ENCODE results near the gene C2orf15.
"Not testable (repeated sequence)": the region's sequence is repeated elsewhere in the genome, so short reads cannot be mapped to it uniquely, and the experiment has no call there.

Gene C2orf15

GRCh38 chr2:99187011-99187410 is 45.5 kb downstream of the C2orf15 start:
- no peak overlapping the region for H3K9ac ChIP-seq (ENCODE audit: insufficient read length, low read depth)
- H3K36me3 ChIP-seq (ENCODE audit: insufficient read depth, insufficient read length, low read length) = peaks cover 57% of the 10 kb centered on the region
- H3K9me3 ChIP-seq (ENCODE audit: insufficient read depth, low read length) = no peaks in the 10 kb centered on the region
- no peak for DNase-seq (ENCODE audit: low read depth, low spot score)
- no peak overlapping the region for H3K4me3 ChIP-seq (ENCODE audit: insufficient read length, low read depth)
- TF ChIP-seq SUZ12 (IDR thresholded peaks at IDR 0.05; ENCODE audit: extremely low read depth, insufficient read depth, insufficient read length) (no peak), YY1 (IDR thresholded peaks at IDR 0.05; ENCODE audit: insufficient read depth, insufficient read length) (no peak), ZNF274 (IDR thresholded peaks at IDR 0.05; ENCODE audit: low read depth, low read length) (no peak)
- no peaks in the 10 kb centered on the region for H3K4me1 ChIP-seq (ENCODE audit: insufficient read depth, insufficient read length)
- H3K27me3 ChIP-seq (ENCODE audit: insufficient read depth, insufficient read length) = no peaks in the 10 kb centered on the region

DNA sequence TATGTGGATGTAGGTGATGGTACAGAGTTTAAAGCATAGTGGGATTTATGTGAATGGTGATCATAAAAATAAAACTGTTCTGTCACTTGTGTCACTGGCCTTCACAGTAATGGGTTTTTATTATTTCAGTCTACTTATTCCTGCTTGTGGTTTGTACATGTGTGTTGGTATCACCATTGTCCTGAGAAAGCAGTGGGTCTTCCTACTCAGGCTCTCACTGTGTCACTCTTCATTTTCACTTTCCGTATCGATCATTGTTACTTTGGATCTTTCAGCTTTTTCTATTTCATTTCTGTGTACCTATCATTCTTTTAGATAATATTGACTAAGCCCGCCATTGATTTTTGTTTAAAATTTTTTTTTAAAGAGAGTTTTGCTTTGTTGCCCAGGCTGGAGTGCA is 46.9 kb downstream of the C2orf15 start:
- DNase-seq (ENCODE audit: low read depth, low spot score) = no peak

DNA sequence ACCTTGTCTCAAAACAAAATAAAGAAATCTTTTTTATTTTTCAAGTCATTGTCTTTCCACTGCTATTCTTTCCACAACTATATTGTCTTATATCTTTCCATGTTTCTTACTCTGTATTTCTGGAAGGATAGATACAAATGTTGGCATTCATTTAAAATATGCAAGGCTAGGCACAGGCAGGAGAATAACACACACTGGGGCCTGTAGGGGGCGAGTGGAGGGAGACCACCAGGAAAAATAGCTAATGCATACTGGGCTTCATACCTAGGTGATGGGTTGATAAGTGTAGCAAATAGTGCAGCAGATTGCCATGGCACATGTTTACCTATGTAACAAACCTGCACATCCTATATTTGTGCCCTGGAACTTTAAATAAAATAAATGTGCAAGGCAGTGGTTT is 49.0 kb downstream of the C2orf15 start:
- Histone ChIP-seq H3K9me3 (ENCODE audit: insufficient read depth, low read length) (no peaks in the 10 kb centered on the region), H3K4me1 (ENCODE audit: insufficient read depth, insufficient read length) (no peaks in the 10 kb centered on the region), H3K36me3 (ENCODE audit: insufficient read depth, insufficient read length, low read length) (peaks cover 69% of the 10 kb centered on the region), H3K9ac (ENCODE audit: insufficient read length, low read depth) (no peak overlapping the region), H3K4me3 (ENCODE audit: insufficient read length, low read depth) (no peak overlapping the region), H3K27me3 (ENCODE audit: insufficient read depth, insufficient read length) (no peaks in the 10 kb centered on the region)
- TF ChIP-seq ZNF274 (IDR thresholded peaks at IDR 0.05; ENCODE audit: low read depth, low read length) (no peak), SUZ12 (IDR thresholded peaks at IDR 0.05; ENCODE audit: extremely low read depth, insufficient read depth, insufficient read length) (no peak), YY1 (IDR thresholded peaks at IDR 0.05; ENCODE audit: insufficient read depth, insufficient read length) (no peak)
- no peak for DNase-seq (ENCODE audit: low read depth, low spot score)

More for the DNA sequence above, 46.9 kb downstream of the C2orf15 start:
- Histone ChIP-seq H3K4me1 (ENCODE audit: insufficient read depth, insufficient read length) (no peaks in the 10 kb centered on the region), H3K9ac (ENCODE audit: insufficient read length, low read depth) (no peak overlapping the region), H3K4me3 (ENCODE audit: insufficient read length, low read depth) (no peak overlapping the region), H3K27me3 (ENCODE audit: insufficient read depth, insufficient read length) (no peaks in the 10 kb centered on the region), H3K9me3 (ENCODE audit: insufficient read depth, low read length) (no peaks in the 10 kb centered on the region), H3K36me3 (ENCODE audit: insufficient read depth, insufficient read length, low read length) (peaks cover 59% of the 10 kb centered on the region)
- TF ChIP-seq SUZ12 (IDR thresholded peaks at IDR 0.05; ENCODE audit: extremely low read depth, insufficient read depth, insufficient read length) = no peak
- no peak for TF ChIP-seq ZNF274 (IDR thresholded peaks at IDR 0.05; ENCODE audit: low read depth, low read length)
- no peak for TF ChIP-seq YY1 (IDR thresholded peaks at IDR 0.05; ENCODE audit: insufficient read depth, insufficient read length)

- not testable (repeated sequence) for H3K9ac ChIP-seq (ENCODE audit: insufficient read length, low read depth); H3K27me3 ChIP-seq (ENCODE audit: insufficient read depth, insufficient read length); H3K9me3 ChIP-seq (ENCODE audit: insufficient read depth, low read length); H3K4me1 ChIP-seq (ENCODE audit: insufficient read depth, insufficient read length); DNase-seq (ENCODE audit: low read depth, low spot score); H3K4me3 ChIP-seq (ENCODE audit: insufficient read length, low read depth)
- peaks cover 74% of the 10 kb centered on the region for H3K36me3 ChIP-seq (ENCODE audit: insufficient read depth, insufficient read length, low read length)
These were observed 50.9 kb downstream of the C2orf15 start for GRCh38 chr2:99192364-99192763.

- Histone ChIP-seq H3K36me3 (ENCODE audit: insufficient read depth, insufficient read length, low read length) (peaks cover 72% of the 10 kb centered on the region), H3K9ac (ENCODE audit: insufficient read length, low read depth) (no peak overlapping the region), H3K27me3 (ENCODE audit: insufficient read depth, insufficient read length) (no peaks in the 10 kb centered on the region), H3K4me3 (ENCODE audit: insufficient read length, low read depth) (no peak overlapping the region), H3K4me1 (ENCODE audit: insufficient read depth, insufficient read length) (no peaks in the 10 kb centered on the region), H3K9me3 (ENCODE audit: insufficient read depth, low read length) (peaks cover 3% of the 10 kb centered on the region; the same call in 1 of the 2 replicates)
- no peak for TF ChIP-seq YY1 (IDR thresholded peaks at IDR 0.05; ENCODE audit: insufficient read depth, insufficient read length)
- no peak for TF ChIP-seq SUZ12 (IDR thresholded peaks at IDR 0.05; ENCODE audit: extremely low read depth, insufficient read depth, insufficient read length)
- TF ChIP-seq ZNF274 (IDR thresholded peaks at IDR 0.05; ENCODE audit: low read depth, low read length) = no peak
- no peak for DNase-seq (ENCODE audit: low read depth, low spot score)
These were observed 56.8 kb downstream of the C2orf15 start for GRCh38 chr2:99198103-99198841.

GRCh38 chr2:99200076-99200800 is 58.7 kb downstream of the C2orf15 start:
- TF ChIP-seq ZNF274 (IDR thresholded peaks at IDR 0.05; ENCODE audit: low read depth, low read length) (no peak), YY1 (IDR thresholded peaks at IDR 0.05; ENCODE audit: insufficient read depth, insufficient read length) (no peak), SUZ12 (IDR thresholded peaks at IDR 0.05; ENCODE audit: extremely low read depth, insufficient read depth, insufficient read length) (no peak)
- no peak for DNase-seq (ENCODE audit: low read depth, low spot score)
- H3K36me3 ChIP-seq (ENCODE audit: insufficient read depth, insufficient read length, low read length) = peaks cover 58% of the 10 kb centered on the region

More at GRCh38 chr2:99200076-99200800, 58.7 kb downstream of the C2orf15 start:
- no peaks in the 10 kb centered on the region for H3K4me1 ChIP-seq (ENCODE audit: insufficient read depth, insufficient read length)
- no peak overlapping the region for H3K9ac ChIP-seq (ENCODE audit: insufficient read length, low read depth)
- H3K27me3 ChIP-seq (ENCODE audit: insufficient read depth, insufficient read length) = no peaks in the 10 kb centered on the region
- H3K9me3 ChIP-seq (ENCODE audit: insufficient read depth, low read length) = peaks cover 21% of the 10 kb centered on the region
- no peak overlapping the region for H3K4me3 ChIP-seq (ENCODE audit: insufficient read length, low read depth)
